GM21825 (cell line): ENCODE results near the gene MAN1C1.
"Not testable (repeated sequence)": the region's sequence is repeated elsewhere in the genome, so short reads cannot be mapped to it uniquely, and the experiment has no call there.

ENCODE experiments used
- ATAC-seq: cut with Tn5 transposase; IDR thresholded peaks from one replicate; pipeline ENCODE4 v1.9.1; 2021; ENCODE audit warnings: mild to moderate bottlenecking, moderate library complexity; ENCODE audit not compliant: unreplicated experiment

The MAN1C1 gene

DNA sequence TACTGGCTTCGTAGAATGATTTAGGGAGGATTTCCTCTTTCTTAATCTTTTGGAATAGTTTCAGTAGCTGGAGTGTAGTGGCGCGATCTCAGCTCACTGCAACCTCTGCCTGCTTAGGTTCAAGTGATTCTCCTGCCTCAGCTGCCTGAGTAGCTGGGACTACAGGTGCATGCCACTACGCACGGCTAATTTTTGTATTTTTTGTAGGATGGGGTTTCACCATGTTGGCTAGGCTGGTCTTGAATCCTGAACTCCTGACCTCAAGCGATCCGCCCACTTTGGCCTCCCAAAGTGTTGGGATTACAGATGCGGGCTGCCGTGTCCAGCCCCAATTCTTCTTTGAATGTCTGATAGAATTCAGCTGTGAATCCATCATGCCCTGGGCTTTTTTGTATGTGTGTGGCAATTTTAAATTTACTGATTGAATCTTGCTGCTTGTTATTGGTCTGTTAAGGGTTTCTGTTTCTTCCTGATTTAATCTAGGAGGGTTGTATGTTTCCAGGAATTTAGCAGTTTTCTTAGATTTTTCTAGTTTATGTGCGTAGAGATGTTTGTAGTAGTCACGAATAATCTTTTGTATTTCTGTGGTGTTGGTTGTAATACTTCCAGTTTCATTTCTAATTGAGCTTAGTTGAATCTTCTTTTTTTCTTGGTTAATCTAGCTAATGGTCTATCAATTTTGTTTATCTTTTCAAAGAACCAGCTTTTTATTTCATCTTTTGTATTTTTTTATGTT, 15.3 kb downstream of the MAN1C1 start:
- no peak for ATAC-seq

DNA sequence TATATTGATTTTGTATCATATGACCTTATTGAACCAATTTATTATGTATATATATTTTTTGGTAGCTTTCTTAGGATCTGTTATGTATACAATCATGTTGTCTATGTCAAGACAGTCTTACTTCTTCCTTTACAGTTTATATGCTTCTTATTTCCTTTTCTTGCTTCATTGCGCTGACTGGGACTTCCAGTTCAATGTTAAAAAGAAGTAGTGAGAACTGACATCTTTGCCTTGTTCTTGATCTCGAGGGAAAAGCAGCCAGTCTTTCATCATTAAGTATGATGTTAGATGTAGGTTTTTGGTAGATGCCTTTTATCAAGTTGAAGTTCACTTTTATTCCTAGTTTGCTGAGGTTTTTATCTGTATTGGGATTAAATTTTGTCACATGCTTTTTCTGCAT, 17.5 kb downstream of the MAN1C1 start:
- ATAC-seq = no peak

GRCh38 chr1:25634896-25635295, 18.3 kb downstream of the MAN1C1 start:
- no peak for ATAC-seq

DNA sequence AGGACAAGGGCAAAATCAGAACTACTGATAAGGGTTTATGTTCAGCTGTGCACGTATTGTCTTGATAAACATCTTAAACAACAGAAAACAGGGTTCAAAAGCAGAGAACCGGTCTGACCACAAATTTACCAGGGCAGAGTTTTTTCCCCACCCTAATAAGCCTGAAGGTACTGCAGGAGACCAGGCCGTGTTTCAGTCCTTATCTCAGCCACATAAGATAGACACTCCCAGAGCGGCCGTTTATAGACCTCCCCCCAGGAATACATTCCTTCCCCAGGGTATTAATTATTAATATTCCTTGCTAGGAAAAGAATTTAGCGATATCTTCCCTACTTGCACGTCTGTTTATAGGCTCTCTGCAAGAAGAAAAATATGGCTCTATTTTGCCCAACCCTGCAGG, 19.6 kb downstream of the MAN1C1 start:
- not testable (repeated sequence) for ATAC-seq

DNA sequence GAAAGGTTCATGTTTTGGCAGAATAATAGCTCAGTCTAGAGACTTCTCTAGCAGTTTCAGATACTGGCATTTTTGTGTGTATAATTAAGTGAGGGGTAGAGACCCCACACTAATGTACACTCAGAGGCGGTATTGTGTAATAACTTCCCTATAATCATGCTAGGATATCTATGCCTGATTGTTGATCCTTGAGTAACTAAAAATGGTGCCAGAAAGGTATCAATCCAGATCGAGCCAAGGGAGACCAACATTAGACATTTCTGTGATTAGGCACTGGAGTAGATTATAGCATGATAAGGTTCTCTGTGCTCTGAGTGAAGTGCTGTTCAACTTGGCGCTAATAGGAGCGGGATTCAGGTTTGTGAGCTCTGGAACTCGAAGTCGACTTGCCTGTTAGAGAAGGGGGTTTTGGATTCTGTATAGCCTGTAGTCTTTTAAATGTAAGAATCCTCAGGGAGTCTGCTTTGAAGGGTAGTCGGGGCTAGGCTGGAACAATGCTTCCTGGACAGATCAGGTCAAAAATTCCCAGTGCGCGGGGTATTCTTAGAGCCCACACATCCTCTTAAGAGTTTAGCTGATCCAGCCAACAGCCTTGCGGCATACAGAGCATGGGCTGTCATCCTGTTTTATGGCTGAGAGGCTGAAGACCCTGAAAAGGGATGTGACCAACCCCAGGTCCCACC, 24.2 kb downstream of the MAN1C1 start:
- no peak for ATAC-seq

DNA sequence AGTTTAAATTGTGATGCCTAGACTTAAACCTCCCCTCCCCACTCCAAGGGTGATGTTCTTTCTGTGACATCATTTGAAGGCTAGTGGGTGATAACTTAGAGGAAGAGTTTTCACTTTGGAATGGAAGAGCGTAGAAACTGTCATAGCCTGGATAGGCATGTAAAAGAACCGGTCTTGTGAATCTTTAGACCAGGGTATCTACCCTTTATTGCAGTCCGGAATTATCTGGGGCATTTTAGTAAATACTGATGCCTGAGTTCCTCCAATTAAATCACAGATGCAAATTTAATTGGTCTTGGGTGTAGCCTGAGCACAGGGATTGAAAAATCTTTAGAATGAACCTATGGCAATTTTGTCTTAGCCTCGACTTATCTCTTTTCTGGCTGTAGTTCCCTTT, 24.7 kb downstream of the MAN1C1 start:
- ATAC-seq = no peak

- no peak for ATAC-seq
Measured at GRCh38 chr1:25641931-25642573, 25.5 kb downstream of the MAN1C1 start.

- ATAC-seq = no peak
Measured at GRCh38 chr1:25642574-25643108, 26.1 kb downstream of the MAN1C1 start.

- ATAC-seq = no peak
Measured at GRCh38 chr1:25643929-25644328, 27.3 kb downstream of the MAN1C1 start.

DNA sequence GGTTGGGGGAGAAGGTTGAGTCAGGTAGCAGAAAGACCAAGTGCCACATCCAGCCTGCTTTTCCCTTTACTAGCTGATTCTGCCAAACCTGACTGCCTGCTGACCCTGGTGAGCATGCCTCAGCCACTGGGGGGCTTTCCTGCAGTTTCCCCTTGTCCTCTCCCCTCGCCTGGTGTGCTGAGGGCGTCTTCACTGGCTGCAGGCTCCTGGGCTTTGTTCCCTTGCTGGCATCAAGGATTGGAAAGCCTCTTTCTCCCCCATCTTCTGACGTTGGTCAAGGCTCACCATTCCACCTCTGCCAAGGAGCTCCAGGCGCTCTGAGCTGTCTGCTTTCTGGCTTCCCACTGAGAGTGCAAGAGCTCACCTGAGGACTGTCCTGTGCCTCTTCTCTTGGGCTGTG, 28.4 kb downstream of the MAN1C1 start:
- ATAC-seq = no peak

DNA sequence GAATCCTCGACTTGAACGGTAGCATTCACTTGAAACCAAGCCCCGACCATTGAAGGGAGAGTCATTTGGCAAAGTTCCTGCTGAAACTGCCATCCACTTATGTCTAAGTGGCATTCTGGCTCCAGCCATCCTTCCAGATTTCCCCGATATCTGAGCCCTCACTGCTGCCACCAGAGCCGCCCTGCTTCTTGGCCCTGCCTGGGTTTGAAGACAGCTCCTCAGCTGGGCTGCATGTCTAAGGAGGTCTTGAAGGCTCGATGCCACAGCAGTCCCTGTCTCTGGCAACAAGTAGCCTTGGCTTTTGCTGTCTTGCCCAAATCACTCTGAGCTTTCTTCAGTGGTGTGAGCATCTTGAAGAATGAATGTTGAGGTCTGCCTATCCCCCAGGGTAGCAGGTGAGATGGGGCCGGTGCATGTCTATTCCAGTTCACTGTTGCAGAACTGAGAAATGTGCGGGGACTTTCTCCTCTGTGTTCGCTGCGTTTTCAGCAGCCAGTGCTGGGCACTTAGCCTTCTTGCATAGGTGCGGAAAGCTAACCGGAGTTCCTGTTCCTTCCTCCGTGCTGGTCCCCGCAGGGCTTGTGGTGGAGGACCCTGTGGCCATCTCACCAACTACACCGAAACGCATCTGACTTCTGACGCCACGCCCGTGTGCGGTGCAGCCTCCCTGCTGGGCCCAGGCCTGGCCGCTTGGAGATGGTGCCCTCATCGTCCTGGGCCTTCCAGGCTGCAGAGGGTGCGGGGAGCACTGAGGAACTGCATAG, 29.2 kb downstream of the MAN1C1 start:
- no peak for ATAC-seq

DNA sequence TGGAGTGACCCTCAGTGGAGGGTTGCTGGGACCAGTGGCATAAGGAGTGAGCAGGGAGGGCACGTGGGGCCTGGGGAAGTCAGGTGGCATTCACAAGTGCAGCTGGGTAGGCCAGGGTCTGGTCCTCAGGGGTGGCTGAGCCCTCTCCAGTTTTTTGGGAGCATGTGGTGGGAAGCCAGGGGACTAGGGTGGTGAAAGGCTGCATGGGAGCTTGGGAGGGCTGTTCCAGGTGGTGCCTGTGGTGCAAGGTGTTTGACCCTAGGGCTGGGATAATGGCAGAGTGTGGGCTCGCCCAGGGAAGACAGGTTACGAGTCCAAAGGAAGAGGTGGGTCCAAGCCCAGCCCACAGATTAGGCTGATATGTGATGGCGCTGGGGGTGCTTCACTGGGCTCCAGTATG, 30.5 kb downstream of the MAN1C1 start:
- ATAC-seq = no peak

DNA sequence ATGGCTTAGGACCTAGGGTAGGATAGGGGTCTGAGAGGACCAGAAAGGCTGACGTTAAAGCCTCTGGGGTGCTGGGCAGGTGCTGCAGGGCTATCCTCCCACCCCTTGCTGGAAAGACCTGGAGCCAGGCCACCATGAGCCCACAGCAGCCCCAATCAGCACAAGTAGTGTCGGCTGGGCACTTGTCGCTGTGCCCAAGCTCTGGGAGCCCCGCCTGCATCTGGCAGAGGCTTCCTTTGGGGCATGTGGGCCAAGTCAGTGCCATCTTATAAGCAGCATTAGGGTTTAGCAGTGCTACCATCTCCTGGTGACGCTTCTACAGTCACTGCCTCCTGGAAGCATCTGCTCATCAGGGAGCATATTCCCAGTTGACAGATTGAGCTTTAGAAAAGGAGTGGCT, 31.3 kb downstream of the MAN1C1 start:
- ATAC-seq = no peak

GRCh38 chr1:25648681-25649440, 32.3 kb downstream of the MAN1C1 start:
- ATAC-seq = no peak

DNA sequence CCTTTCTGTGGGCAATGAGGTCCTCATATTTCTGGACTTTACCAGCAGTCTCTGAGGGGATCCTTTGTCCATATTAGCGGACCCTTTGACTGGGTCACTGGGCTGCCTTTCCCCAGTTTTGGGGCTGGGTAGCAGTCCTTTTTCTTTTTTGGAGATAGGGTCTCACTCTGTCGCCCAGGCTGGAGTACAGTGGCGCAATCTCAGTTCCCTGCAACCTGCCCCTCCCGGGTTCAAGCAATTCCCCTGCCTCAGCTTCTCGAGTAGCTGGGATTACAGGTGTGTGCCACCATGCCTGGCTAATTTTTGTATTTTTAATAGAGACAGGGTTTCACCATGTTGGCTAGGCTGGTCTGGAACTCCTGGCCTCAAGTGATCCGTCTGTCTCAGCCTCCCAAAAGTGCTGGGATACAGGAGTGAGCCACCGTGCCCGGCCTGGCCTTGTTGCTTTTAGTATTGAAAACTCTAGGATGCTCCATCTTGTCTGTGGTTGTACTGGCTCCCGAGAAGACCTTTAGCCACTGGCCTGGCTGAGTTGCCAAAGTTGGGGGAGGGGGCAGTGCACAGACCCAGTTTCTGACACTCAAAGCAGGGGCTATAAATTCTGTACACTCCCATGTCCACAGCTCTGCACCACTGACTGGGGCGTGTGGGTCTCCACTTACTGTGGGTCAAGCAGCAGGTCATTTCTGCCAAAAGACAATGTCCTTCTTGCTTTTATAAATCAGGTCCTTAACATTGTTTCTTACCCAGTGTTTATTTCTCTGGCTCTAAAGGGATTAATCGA, 33.1 kb downstream of the MAN1C1 start:
- no peak for ATAC-seq

DNA sequence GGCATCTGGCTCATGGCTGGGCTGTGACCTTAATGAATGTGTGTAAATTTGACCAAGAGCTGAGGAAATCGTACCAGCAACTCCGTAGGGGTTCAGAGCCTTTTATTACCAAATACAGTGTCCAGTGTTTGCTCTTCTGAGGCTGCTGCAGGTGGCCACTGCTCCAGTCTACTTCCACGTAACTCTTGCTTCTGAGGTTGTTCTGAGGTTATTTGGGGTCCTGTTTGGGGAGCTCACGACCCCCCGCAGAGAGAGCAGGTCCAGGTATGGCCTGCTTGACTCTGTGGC, 33.6 kb downstream of the MAN1C1 start:
- ATAC-seq = no peak

DNA sequence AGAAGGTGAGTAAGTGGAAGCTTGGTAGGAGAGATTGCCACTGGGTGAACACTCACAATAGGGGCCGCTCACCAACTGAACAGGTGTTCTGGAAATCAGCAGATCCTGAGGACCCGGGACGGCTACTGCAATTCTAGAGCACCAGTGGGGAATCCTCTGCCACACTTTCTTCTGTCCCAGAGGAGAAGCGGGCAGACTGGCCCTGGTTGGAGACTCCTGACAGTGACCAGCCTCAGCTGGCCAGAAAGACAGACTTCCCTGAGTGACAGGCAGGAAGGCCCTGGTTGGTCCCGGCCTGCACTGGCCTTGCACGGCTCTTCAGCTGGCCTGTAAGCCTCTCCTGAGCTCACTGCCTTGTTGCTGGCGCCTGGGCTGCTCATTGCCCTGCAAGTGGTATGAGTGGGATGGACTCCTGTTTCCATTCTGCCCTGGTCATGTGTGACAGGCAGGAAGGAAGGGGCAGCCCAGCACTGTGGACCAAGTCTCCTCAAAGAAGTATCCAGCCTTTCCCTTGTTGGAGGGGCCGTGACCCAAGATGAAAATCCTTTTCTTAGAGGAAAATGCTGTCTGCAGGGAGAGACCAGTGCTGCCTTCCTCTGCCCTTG, 34.5 kb downstream of the MAN1C1 start:
- ATAC-seq = no peak

- no peak for ATAC-seq
Measured at GRCh38 chr1:25651824-25652741, 35.5 kb downstream of the MAN1C1 start.
